ENCODE results near the gene MYPOP.

The MYPOP gene

GRCh38 chr19:45901912-45902650 lies at the start of gene MYPOP:
TSS of gene MYPOP (minus strand) at chr19:45902613. CDS start at chr19:45901773, 840 bp downstream.
- no peak for DNase-seq

- DNase-seq, result no peak
Observed at GRCh38 chr19:45947926-45948325, 45.5 kb upstream of the MYPOP start.

- no peak for DNase-seq
Observed at GRCh38 chr19:45940515-45940805, 38.0 kb upstream of the MYPOP start.

- DNase-seq, result no peak
Observed at GRCh38 chr19:45939792-45940514, 37.5 kb upstream of the MYPOP start.

- no peak for DNase-seq
Observed at GRCh38 chr19:45938733-45939319, 36.4 kb upstream of the MYPOP start.

GRCh38 chr19:45935267-45935666 lies 32.9 kb upstream of the MYPOP start:
- no peak for DNase-seq

- DNase-seq, result no peak
Observed at GRCh38 chr19:45934551-45935230, 32.3 kb upstream of the MYPOP start.

GRCh38 chr19:45933759-45934158 lies 31.3 kb upstream of the MYPOP start:
- no peak for DNase-seq

GRCh38 chr19:45931055-45931454 lies 28.6 kb upstream of the MYPOP start:
- DNase-seq, result no peak

GRCh38 chr19:45929247-45929646 lies 26.8 kb upstream of the MYPOP start:
- no peak for DNase-seq

GRCh38 chr19:45927565-45928261 lies 25.3 kb upstream of the MYPOP start:
- DNase-seq, result peak; percentile 73 to 78

- DNase-seq, result no peak
Observed at GRCh38 chr19:45924891-45925447, 22.6 kb upstream of the MYPOP start.

- DNase-seq, result no peak
Observed at GRCh38 chr19:45922281-45922680, 19.9 kb upstream of the MYPOP start.

GRCh38 chr19:45920458-45920857 lies 18.0 kb upstream of the MYPOP start:
- DNase-seq, result no peak

- DNase-seq, result peak; percentile 62 to 63
Observed at GRCh38 chr19:45919678-45920077, 17.3 kb upstream of the MYPOP start.

GRCh38 chr19:45918721-45919120 lies 16.3 kb upstream of the MYPOP start:
- DNase-seq, result no peak

- DNase-seq, result peak in 1 of 2 donors; percentile 76
Observed at GRCh38 chr19:45917421-45918091, 15.1 kb upstream of the MYPOP start.

GRCh38 chr19:45913874-45914830 lies 11.7 kb upstream of the MYPOP start, which contains the start of gene NANOS2:
TSS of gene NANOS2 (minus strand) at chr19:45914778. CDS start at chr19:45914693, 85 bp downstream.
- no peak for DNase-seq

- DNase-seq, result no peak
Observed at GRCh38 chr19:45911291-45911690, 8.9 kb upstream of the MYPOP start.

GRCh38 chr19:45908956-45909355 lies 6.5 kb upstream of the MYPOP start:
- no peak for DNase-seq

GRCh38 chr19:45906221-45906620 lies 3.8 kb upstream of the MYPOP start:
- DNase-seq, result no peak
